ENCODE measurements around the gene SLC34A3. TPM values are rescaled to one million over a fixed set of nuclear protein-coding genes. Genes with fewer than 3 reads are reported as not detected.

Gene SLC34A3
- total and polyA plus RNA-seq, 2 donors (not counting 1 experiment from before 2014, with no cell fraction given): not detected

DNA sequence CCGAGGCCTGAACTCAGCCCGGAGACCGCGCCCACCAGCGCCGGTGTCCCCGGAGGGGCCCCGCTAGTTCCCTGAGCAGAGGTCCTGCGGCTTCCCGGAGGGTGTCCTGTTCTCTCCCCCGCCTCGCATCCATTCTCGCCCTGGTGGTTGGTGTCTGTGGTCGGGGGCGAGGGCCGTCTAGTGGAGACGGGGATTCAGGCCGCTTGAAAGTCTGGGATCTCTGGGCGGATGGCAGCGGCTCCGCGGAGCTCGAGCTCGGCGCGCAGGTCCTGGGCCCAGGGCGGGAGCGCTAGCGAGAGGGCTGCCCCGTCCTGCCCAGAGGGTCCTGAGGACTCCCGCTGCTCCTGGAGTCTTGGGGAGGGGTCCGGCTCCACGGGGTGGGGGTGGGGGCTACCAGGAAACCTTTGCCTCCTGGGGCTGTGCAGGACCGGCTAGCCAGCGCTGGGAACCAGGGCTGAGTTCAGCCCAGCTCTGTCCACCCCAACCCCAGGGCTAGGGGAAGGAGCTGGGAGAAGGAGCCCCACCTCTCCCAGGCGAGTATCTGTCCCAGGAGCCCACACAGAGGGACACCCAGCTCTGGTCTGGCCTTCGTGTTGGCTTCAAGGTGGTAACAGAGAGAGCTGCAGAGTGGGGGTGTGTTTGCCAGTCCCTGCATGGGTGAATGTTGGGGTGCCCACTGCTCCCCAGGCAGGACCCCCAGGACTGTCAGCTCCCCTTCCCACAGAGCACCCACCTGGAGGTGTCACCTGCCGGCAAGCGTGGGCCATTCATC, 50.8 kb downstream of the SLC34A3 start:
- peak overlapping the region; percentile 64 for H3K4me2 ChIP-seq (replicated peaks; ENCODE audit: low read depth, low read length, poor library complexity, severe bottlenecking)
- peaks cover 14% of the 10 kb centered on the region for H3K79me2 ChIP-seq (ENCODE audit: control insufficient read depth, insufficient read depth, low read length)
- TF ChIP-seq CTCF (IDR thresholded peaks at IDR 0.05) (no peak), EZH2 (IDR thresholded peaks at IDR 0.05; ENCODE audit: borderline replicate concordance, insufficient read depth, low read depth, low read length, poor library complexity, severe bottlenecking) (no peak)

More for the DNA sequence above, 50.8 kb downstream of the SLC34A3 start:
- DNase-seq: peak; percentile 22
- peaks cover 25% of the 10 kb centered on the region for H4K20me1 ChIP-seq (ENCODE audit: control insufficient read depth, insufficient read depth, low read length, poor library complexity, severe bottlenecking)
- intact Hi-C loops (cut with micrococcal nuclease): no loop called here
- no peaks in the 10 kb centered on the region for H3K27me3 ChIP-seq (replicated peaks in 1 of 4; ENCODE audit: control extremely low read depth in 1 of 4, control insufficient read depth in 3 of 4, insufficient read depth in 4 of 4, low read length in 3 of 4)
- ChIA-PET CTCF (interaction anchor here (0.9 to 2.4 kb wide), 5 partner anchors 20 to 494 kb away, joined by 3 to 7 read pairs (median 3); partner anchors contain the start of genes EXD3, NOXA1, NRARP and RNF224), POLR2A (interaction anchor here (0.7 to 0.9 kb wide), 2 partner anchors 45 to 179 kb away, joined by 3 read pairs; no protein-coding TSS in a partner anchor)
- H3K4me1 Mint-ChIP-seq: peaks cover 39% of the 10 kb centered on the region
- no peak overlapping the region for H3K27ac ChIP-seq (ENCODE audit: low read length in 2 of 2)
- peaks cover 0 to 12% of the 10 kb centered on the region in 2 experiments for H3K36me3 ChIP-seq (replicated peaks in 1 of 2; ENCODE audit: control extremely low read depth in 1 of 2, control insufficient read depth in 1 of 2, extremely low read depth in 1 of 2, insufficient read depth in 2 of 2, low read length in 1 of 2)
- H2AFZ ChIP-seq (ENCODE audit: insufficient read depth, low read depth, low read length, poor library complexity, severe bottlenecking): no peak overlapping the region
- 91% methylated on average over 33 of the region's 39 CpGs for WGBS (ENCODE audit: insufficient coverage)
- H3K27ac Mint-ChIP-seq: peak overlapping the region; percentile 74
- H3K9me3 Mint-ChIP-seq (ENCODE audit: insufficient read depth): no peaks in the 10 kb centered on the region
- no peak overlapping the region for H3K4me3 Mint-ChIP-seq
- H3K27me3 Mint-ChIP-seq: no peaks in the 10 kb centered on the region
- H3K4me3 ChIP-seq (ENCODE audit: control extremely low read depth in 1 of 5, extremely low read depth in 1 of 5, insufficient read depth in 1 of 5, low read depth in 2 of 5, low read length in 4 of 5): no peak overlapping the region
- H3K4me1 ChIP-seq (ENCODE audit: control insufficient read depth in 2 of 2, insufficient read depth in 2 of 2, low read length in 2 of 2): peaks cover 22 to 51% of the 10 kb centered on the region in 2 donors
- peaks cover 0 to 3% (median 0%) of the 10 kb centered on the region in 3 donors for H3K9me3 ChIP-seq (ENCODE audit: control extremely low read depth in 1 of 3, control insufficient read depth in 2 of 3, insufficient read depth in 1 of 3, low read length in 2 of 3)
- ATAC-seq (ENCODE audit: low read depth): no peak
- no peak overlapping the region for H3K9ac ChIP-seq (ENCODE audit: low read length)

Other genes starting within 250 kb of the SLC34A3 start
Only the 30 nearest of the 31 such genes appear.
- 73.0 and 74.8 TPM in 2 replicates for gene PAXX, start 238.5 kb upstream of the SLC34A3 start, total RNA-seq
- 126 and 167 TPM in 2 replicates for gene PAXX, start 238.5 kb upstream of the SLC34A3 start, polyA plus RNA-seq
- gene CLIC3, start 234.3 kb upstream of the SLC34A3 start, total RNA-seq: 1.1 TPM in 2 replicates
- 1.9 and 2.1 TPM in 2 replicates for gene CLIC3, start 234.3 kb upstream of the SLC34A3 start, polyA plus RNA-seq
- 29.1 and 30.7 TPM in 2 replicates for gene ABCA2, start 202.7 kb upstream of the SLC34A3 start, total RNA-seq
- gene ABCA2, start 202.7 kb upstream of the SLC34A3 start, polyA plus RNA-seq: 61.1 and 63.1 TPM in 2 replicates
- gene FUT7, start 198.8 kb upstream of the SLC34A3 start, total RNA-seq: 7.0 and 8.2 TPM in 2 replicates
- 2.6 and 7.3 TPM in 2 replicates for gene FUT7, start 198.8 kb upstream of the SLC34A3 start, polyA plus RNA-seq
- 0.17 and 0.39 TPM in 2 replicates for gene NPDC1, start 184.7 kb upstream of the SLC34A3 start, total RNA-seq
- gene NPDC1, start 184.7 kb upstream of the SLC34A3 start, polyA plus RNA-seq: 0.19 and 3.0 TPM in 2 replicates
- gene ENTPD2, start 176.8 kb upstream of the SLC34A3 start, total RNA-seq: not detected in 2 replicates
- not detected in 2 replicates for gene ENTPD2, start 176.8 kb upstream of the SLC34A3 start, polyA plus RNA-seq
- gene SAPCD2, start 160.3 kb upstream of the SLC34A3 start, total RNA-seq: 0.39 and 0.73 TPM in 2 replicates
- 0.45 and 0.69 TPM in 2 replicates for gene SAPCD2, start 160.3 kb upstream of the SLC34A3 start, polyA plus RNA-seq
- 47.6 and 55.8 TPM in 2 replicates for gene UAP1L1, start 153.4 kb upstream of the SLC34A3 start, total RNA-seq
- 29.1 and 38.1 TPM in 2 replicates for gene UAP1L1, start 153.4 kb upstream of the SLC34A3 start, polyA plus RNA-seq
- 68.4 and 80.9 TPM in 2 replicates for gene MAN1B1, start 143.9 kb upstream of the SLC34A3 start, total RNA-seq
- 47.0 and 53.1 TPM in 2 replicates for gene MAN1B1, start 143.9 kb upstream of the SLC34A3 start, polyA plus RNA-seq
- 324 and 335 TPM in 2 replicates for gene DPP7, start 116.2 kb upstream of the SLC34A3 start, total RNA-seq
- 506 and 546 TPM in 2 replicates for gene DPP7, start 116.2 kb upstream of the SLC34A3 start, polyA plus RNA-seq
- not detected in 2 replicates for gene GRIN1, start 91.7 kb upstream of the SLC34A3 start, total RNA-seq
- 0.04 TPM in 1 of 2 replicates, not detected in the other for gene GRIN1, start 91.7 kb upstream of the SLC34A3 start, polyA plus RNA-seq
- gene LRRC26, start 60.9 kb upstream of the SLC34A3 start, total RNA-seq: not detected in 2 replicates
- not detected in 2 replicates for gene LRRC26, start 60.9 kb upstream of the SLC34A3 start, polyA plus RNA-seq
- not detected in 2 replicates for gene TMEM210, start 58.8 kb upstream of the SLC34A3 start, total RNA-seq
- gene TMEM210, start 58.8 kb upstream of the SLC34A3 start, polyA plus RNA-seq: not detected in 2 replicates
- gene ANAPC2, start 42.3 kb upstream of the SLC34A3 start, total RNA-seq: 121 and 129 TPM in 2 replicates
- 127 and 138 TPM in 2 replicates for gene ANAPC2, start 42.3 kb upstream of the SLC34A3 start, polyA plus RNA-seq
- gene SSNA1, start 42.2 kb upstream of the SLC34A3 start, total RNA-seq: 52.9 and 53.6 TPM in 2 replicates
- gene SSNA1, start 42.2 kb upstream of the SLC34A3 start, polyA plus RNA-seq: 99.0 and 129 TPM in 2 replicates
- 16.3 and 19.3 TPM in 2 replicates for gene TPRN, start 30.2 kb upstream of the SLC34A3 start, total RNA-seq
- 5.7 and 6.4 TPM in 2 replicates for gene TPRN, start 30.2 kb upstream of the SLC34A3 start, polyA plus RNA-seq
- gene TMEM203, start 25.3 kb upstream of the SLC34A3 start, total RNA-seq: 35.7 and 38.0 TPM in 2 replicates
- gene TMEM203, start 25.3 kb upstream of the SLC34A3 start, polyA plus RNA-seq: 16.1 and 20.6 TPM in 2 replicates
- 37.3 and 40.9 TPM in 2 replicates for gene NDOR1, start 25.2 kb upstream of the SLC34A3 start, total RNA-seq
- 36.4 and 37.6 TPM in 2 replicates for gene NDOR1, start 25.2 kb upstream of the SLC34A3 start, polyA plus RNA-seq
- 1.1 and 1.4 TPM in 2 replicates for gene RNF208, start 8.7 kb upstream of the SLC34A3 start, total RNA-seq
- 0.97 and 1.1 TPM in 2 replicates for gene RNF208, start 8.7 kb upstream of the SLC34A3 start, polyA plus RNA-seq
- gene CYSRT1, start 5.7 kb upstream of the SLC34A3 start, total RNA-seq: 0.22 and 0.32 TPM in 2 replicates
- gene CYSRT1, start 5.7 kb upstream of the SLC34A3 start, polyA plus RNA-seq: 0.51 and 0.68 TPM in 2 replicates
- gene RNF224, start 3.4 kb upstream of the SLC34A3 start, total RNA-seq: not detected in 2 replicates
- gene RNF224, start 3.4 kb upstream of the SLC34A3 start, polyA plus RNA-seq: not detected in 2 replicates
- gene TUBB4B, start 10.4 kb downstream of the SLC34A3 start, total RNA-seq: 110 and 111 TPM in 2 replicates
- 245 and 261 TPM in 2 replicates for gene TUBB4B, start 10.4 kb downstream of the SLC34A3 start, polyA plus RNA-seq
- gene STPG3, start 20.4 kb downstream of the SLC34A3 start, total RNA-seq: not detected in 2 replicates
- gene STPG3, start 20.4 kb downstream of the SLC34A3 start, polyA plus RNA-seq: not detected in 2 replicates
- gene NELFB, start 24.4 kb downstream of the SLC34A3 start, total RNA-seq: 55.8 and 56.9 TPM in 2 replicates
- gene NELFB, start 24.4 kb downstream of the SLC34A3 start, polyA plus RNA-seq: 47.1 and 53.7 TPM in 2 replicates
- 12.7 and 15.3 TPM in 2 replicates for gene TOR4A, start 46.8 kb downstream of the SLC34A3 start, total RNA-seq
- gene TOR4A, start 46.8 kb downstream of the SLC34A3 start, polyA plus RNA-seq: 6.0 and 8.3 TPM in 2 replicates
- gene NRARP, start 71.4 kb downstream of the SLC34A3 start, total RNA-seq: 11.4 and 11.5 TPM in 2 replicates
- 4.3 and 5.7 TPM in 2 replicates for gene NRARP, start 71.4 kb downstream of the SLC34A3 start, polyA plus RNA-seq
- gene EXD3, start 192.3 kb downstream of the SLC34A3 start, total RNA-seq: 23.7 and 25.1 TPM in 2 replicates
- gene EXD3, start 192.3 kb downstream of the SLC34A3 start, polyA plus RNA-seq: 21.3 and 22.5 TPM in 2 replicates
- gene NOXA1, start 192.5 kb downstream of the SLC34A3 start, total RNA-seq: 5.7 and 8.4 TPM in 2 replicates
- 5.1 and 7.7 TPM in 2 replicates for gene NOXA1, start 192.5 kb downstream of the SLC34A3 start, polyA plus RNA-seq
- not detected in 2 replicates for gene ENTPD8, start 210.5 kb downstream of the SLC34A3 start, total RNA-seq
- gene ENTPD8, start 210.5 kb downstream of the SLC34A3 start, polyA plus RNA-seq: not detected in 2 replicates
- gene NSMF, start 228.4 kb downstream of the SLC34A3 start, total RNA-seq: 28.7 and 35.7 TPM in 2 replicates
- 59.4 and 82.1 TPM in 2 replicates for gene NSMF, start 228.4 kb downstream of the SLC34A3 start, polyA plus RNA-seq

Data from B cell (primary cell).